Gastroesophageal sphincter (tissue), 4 donors: ENCODE data around the gene HBG1. TPM values are rescaled to one million over a fixed set of nuclear protein-coding genes. Genes with fewer than 3 reads are reported as not detected.

Experiments
- ATAC-seq: fragments of 150-250 bp; one replicate; pipeline ENCODE4 v1.9.1; 2016; ENCODE audit warnings: mild to moderate bottlenecking, moderate library complexity
- H3K27ac ChIP-seq, 4 donors: fragments of 200-600 bp; sonication (generic) in 3 of 4; 1 replicate in 3 of 4; 2 replicates in 1 of 4; pipeline ENCODE4 v1.5.1; 2016 to 2019
- H3K27me3 ChIP-seq: fragments of 200-600 bp; sonication (generic); one replicate; pipeline ENCODE4 v1.5.1; 2019
- H3K36me3 ChIP-seq, 2 donors: fragments of 200-600 bp; sonication (generic); one replicate each; pipeline ENCODE4 v1.5.1; 2019; ENCODE audit warnings: control low read depth in 1 of 2
- H3K4me1 ChIP-seq, 3 donors: fragments of 200-600 bp; sonication (generic); 1 replicate in 2 of 3; 2 replicates in 1 of 3; pipeline ENCODE4 v1.5.1; 2016 to 2019; ENCODE audit warnings: control low read depth in 2 of 3
- H3K4me3 ChIP-seq, 2 donors: fragments of 200-600 bp; sonication (generic); one replicate each; pipeline ENCODE4 v1.5.1; 2019; ENCODE audit warnings: mild to moderate bottlenecking in 1 of 2, moderate library complexity in 1 of 2
- H3K9me3 ChIP-seq, 3 donors: fragments of 200-600 bp; sonication (generic); one replicate each; pipeline ENCODE4 v1.5.1; 2017 to 2019; ENCODE audit warnings: control low read depth in 2 of 3
- EP300 ChIP-seq: sonication (generic); formaldehyde crosslinking; IDR thresholded peaks from one replicate; pipeline ENCODE4 v1.6.1; 2017; ENCODE audit warnings: antibody characterized with exemption, mild to moderate bottlenecking
- POLR2A ChIP-seq, 2 donors: fragments of 450-650 bp; IDR thresholded peaks; one replicate each; pipeline ENCODE4 v1.6.1; 2017; ENCODE audit warnings: antibody characterized with exemption in 2 of 2, mild to moderate bottlenecking in 2 of 2, moderate library complexity in 1 of 2
- POLR2AphosphoS5 ChIP-seq: sonication (generic); formaldehyde crosslinking; IDR thresholded peaks from one replicate; pipeline ENCODE4 v1.6.1; 2017; ENCODE audit warnings: antibody characterized with exemption
- WGBS, 2 donors: methylation state at CpG; one replicate each; pipeline ENCODE4 v1.1.5; 2018; ENCODE audit warnings: low coverage in 1 of 2; 5-methylcytosine and 5-hydroxymethylcytosine counted together
- total RNA-seq, 4 donors: library from RNA; depleted of rRNA; stranded (reverse); fragments of >200 nt; gene quantifications; one replicate each; pipeline ENCODE4 v1.1.0, GENCODE V29; 2016
- TF ChIP-seq, protein P1 (sequence below), 4 experiments: fragments of 200-600 bp in 2 of 4; fragments of 450-650 bp in 2 of 4; sonication (generic) in 1 of 4; IDR thresholded peaks; one replicate each; pipeline ENCODE4 v1.5.1; 2017 to 2019; ENCODE audit warnings: antibody characterized with exemption in 4 of 4, mild to moderate bottlenecking in 2 of 4, moderate library complexity in 2 of 4

HBG1 gene
- total RNA-seq, 4 donors from 2014 or later: not detected

DNA sequence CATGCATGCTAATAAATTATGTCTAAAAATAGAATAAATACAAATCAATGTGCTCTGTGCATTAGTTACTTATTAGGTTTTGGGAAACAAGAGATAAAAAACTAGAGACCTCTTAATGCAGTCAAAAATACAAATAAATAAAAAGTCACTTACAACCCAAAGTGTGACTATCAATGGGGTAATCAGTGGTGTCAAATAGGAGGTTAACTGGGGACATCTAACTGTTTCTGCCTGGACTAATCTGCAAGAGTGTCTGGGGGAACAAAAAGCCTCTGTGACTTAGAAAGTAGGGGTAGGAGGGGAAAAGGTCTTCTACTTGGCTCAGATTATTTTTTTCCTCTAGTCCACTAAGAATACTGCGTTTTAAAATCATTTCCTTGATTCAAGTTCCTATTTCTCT lies 22.0 kb downstream of the HBG1 start:
- Histone ChIP-seq H3K27me3 (no peaks in the 10 kb centered on the region), H3K4me1 (no peaks in the 10 kb centered on the region), H3K27ac (no peak overlapping the region), H3K36me3 (no peaks in the 10 kb centered on the region), H3K4me3 (no peak overlapping the region), H3K9me3 (no peaks in the 10 kb centered on the region)
- TF ChIP-seq EP300 (no peak), POLR2AphosphoS5 (no peak), POLR2A (IDR thresholded peaks at IDR 0.05) (no peak)
- TF ChIP-seq, protein P1, sequence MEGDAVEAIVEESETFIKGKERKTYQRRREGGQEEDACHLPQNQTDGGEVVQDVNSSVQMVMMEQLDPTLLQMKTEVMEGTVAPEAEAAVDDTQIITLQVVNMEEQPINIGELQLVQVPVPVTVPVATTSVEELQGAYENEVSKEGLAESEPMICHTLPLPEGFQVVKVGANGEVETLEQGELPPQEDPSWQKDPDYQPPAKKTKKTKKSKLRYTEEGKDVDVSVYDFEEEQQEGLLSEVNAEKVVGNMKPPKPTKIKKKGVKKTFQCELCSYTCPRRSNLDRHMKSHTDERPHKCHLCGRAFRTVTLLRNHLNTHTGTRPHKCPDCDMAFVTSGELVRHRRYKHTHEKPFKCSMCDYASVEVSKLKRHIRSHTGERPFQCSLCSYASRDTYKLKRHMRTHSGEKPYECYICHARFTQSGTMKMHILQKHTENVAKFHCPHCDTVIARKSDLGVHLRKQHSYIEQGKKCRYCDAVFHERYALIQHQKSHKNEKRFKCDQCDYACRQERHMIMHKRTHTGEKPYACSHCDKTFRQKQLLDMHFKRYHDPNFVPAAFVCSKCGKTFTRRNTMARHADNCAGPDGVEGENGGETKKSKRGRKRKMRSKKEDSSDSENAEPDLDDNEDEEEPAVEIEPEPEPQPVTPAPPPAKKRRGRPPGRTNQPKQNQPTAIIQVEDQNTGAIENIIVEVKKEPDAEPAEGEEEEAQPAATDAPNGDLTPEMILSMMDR (IDR thresholded peaks at IDR 0.05): no peak
- 25 to 57% methylated on average over 1 of the region's 1 CpG for WGBS, 2 donors
- no peak for ATAC-seq

DNA sequence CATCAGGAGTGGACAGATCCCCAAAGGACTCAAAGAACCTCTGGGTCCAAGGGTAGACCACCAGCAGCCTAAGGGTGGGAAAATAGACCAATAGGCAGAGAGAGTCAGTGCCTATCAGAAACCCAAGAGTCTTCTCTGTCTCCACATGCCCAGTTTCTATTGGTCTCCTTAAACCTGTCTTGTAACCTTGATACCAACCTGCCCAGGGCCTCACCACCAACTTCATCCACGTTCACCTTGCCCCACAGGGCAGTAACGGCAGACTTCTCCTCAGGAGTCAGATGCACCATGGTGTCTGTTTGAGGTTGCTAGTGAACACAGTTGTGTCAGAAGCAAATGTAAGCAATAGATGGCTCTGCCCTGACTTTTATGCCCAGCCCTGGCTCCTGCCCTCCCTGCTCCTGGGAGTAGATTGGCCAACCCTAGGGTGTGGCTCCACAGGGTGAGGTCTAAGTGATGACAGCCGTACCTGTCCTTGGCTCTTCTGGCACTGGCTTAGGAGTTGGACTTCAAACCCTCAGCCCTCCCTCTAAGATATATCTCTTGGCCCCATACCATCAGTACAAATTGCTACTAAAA lies 22.8 kb downstream of the HBG1 start, which contains the start of gene HBB:
TSS of gene HBB (minus strand) at position 340 of the 579 bp plus-strand sequence. CDS start at position 290, 50 bp downstream.
- H3K36me3 ChIP-seq: no peaks in the 10 kb centered on the region
- TF ChIP-seq, protein P1 (IDR thresholded peaks at IDR 0.05): no peak
- TF ChIP-seq POLR2AphosphoS5 (no peak), POLR2A (IDR thresholded peaks at IDR 0.05) (no peak), EP300 (no peak)
- no peak within 1 kb of the TSS for H3K4me3 ChIP-seq
- WGBS, 2 donors: 71 to 94% methylated on average over 1 to 3 of the region's 3 CpGs
- H3K27ac ChIP-seq: no peak within 1 kb of the TSS
- no peak for ATAC-seq
- no peaks in the 10 kb centered on the region for H3K4me1 ChIP-seq
- peaks cover 0 to under 1% (median 0%) of the 10 kb centered on the region in 3 donors for H3K9me3 ChIP-seq
- H3K27me3 ChIP-seq: no peaks in the 10 kb centered on the region

DNA sequence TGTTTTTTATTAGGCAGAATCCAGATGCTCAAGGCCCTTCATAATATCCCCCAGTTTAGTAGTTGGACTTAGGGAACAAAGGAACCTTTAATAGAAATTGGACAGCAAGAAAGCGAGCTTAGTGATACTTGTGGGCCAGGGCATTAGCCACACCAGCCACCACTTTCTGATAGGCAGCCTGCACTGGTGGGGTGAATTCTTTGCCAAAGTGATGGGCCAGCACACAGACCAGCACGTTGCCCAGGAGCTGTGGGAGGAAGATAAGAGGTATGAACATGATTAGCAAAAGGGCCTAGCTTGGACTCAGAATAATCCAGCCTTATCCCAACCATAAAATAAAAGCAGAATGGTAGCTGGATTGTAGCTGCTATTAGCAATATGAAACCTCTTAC lies 24.2 kb downstream of the HBG1 start:
- no peaks in the 10 kb centered on the region for H3K27me3 ChIP-seq
- ATAC-seq: no peak
- peaks cover 0 to 6% (median 0%) of the 10 kb centered on the region in 3 donors for H3K9me3 ChIP-seq
- TF ChIP-seq, protein P1 (IDR thresholded peaks at IDR 0.05): no peak
- TF ChIP-seq POLR2AphosphoS5: no peak
- no peak for TF ChIP-seq EP300
- TF ChIP-seq POLR2A (IDR thresholded peaks at IDR 0.05): no peak
- H3K4me3 ChIP-seq: no peak overlapping the region
- H3K27ac ChIP-seq: no peak overlapping the region
- no peaks in the 10 kb centered on the region for H3K36me3 ChIP-seq
- H3K4me1 ChIP-seq: no peaks in the 10 kb centered on the region
- WGBS, 2 donors: 20 to 47% methylated on average over 1 to 2 of the region's 2 CpGs

DNA sequence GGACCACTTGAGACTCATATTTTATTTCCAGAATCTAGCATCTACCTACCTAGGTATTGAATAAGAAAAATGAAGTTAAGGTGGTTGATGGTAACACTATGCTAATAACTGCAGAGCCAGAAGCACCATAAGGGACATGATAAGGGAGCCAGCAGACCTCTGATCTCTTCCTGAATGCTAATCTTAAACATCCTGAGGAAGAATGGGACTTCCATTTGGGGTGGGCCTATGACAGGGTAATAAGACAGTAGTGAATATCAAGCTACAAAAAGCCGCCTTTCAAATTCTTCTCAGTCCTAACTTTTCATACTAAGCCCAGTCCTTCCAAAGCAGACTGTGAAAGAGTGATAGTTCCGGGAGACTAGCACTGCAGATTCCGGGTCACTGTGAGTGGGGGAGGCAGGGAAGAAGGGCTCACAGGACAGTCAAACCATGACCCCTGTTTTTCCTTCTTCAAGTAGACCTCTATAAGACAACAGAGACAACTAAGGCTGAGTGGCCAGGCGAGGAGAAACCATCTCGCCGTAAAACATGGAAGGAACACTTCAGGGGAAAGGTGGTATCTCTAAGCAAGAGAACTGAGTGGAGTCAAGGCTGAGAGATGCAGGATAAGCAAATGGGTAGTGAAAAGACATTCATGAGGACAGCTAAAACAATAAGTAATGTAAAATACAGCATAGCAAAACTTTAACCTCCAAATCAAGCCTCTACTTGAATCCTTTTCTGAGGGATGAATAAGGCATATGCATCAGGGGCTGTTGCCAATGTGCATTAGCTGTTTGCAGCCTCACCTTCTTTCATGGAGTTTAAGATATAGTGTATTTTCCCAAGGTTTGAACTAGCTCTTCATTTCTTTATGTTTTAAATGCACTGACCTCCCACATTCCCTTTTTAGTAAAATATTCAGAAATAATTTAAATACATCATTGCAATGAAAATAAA lies 24.8 kb downstream of the HBG1 start:
- Histone ChIP-seq H3K4me1 (no peaks in the 10 kb centered on the region), H3K36me3 (no peaks in the 10 kb centered on the region), H3K4me3 (no peak overlapping the region), H3K9me3 (peaks cover 0 to 6% (median 0%) of the 10 kb centered on the region in 3 donors), H3K27me3 (no peaks in the 10 kb centered on the region), H3K27ac (no peak overlapping the region)
- WGBS, 2 donors: 0 to 83% methylated on average over 1 to 4 of the region's 6 CpGs
- TF ChIP-seq, protein P1 (IDR thresholded peaks at IDR 0.05): no peak
- TF ChIP-seq EP300: no peak
- TF ChIP-seq POLR2A (IDR thresholded peaks at IDR 0.05): no peak
- TF ChIP-seq POLR2AphosphoS5: no peak
- ATAC-seq: no peak
